GM19351 (cell line): Measurements from ENCODE around the gene ZC3H8.
"Not testable (repeated sequence)": the region's sequence is repeated elsewhere in the genome, so short reads cannot be mapped to it uniquely, and the experiment has no call there.

Source experiments
- ATAC-seq: cut with Tn5 transposase; IDR thresholded peaks from one replicate; pipeline ENCODE4 v1.9.1; 2021; ENCODE audit warnings: mild to moderate bottlenecking, moderate library complexity; ENCODE audit not compliant: unreplicated experiment

ZC3H8 gene

GRCh38 chr2:112254466-112255240 lies at the start of gene ZC3H8:
TSS of gene ZC3H8 (minus strand) at chr2:112255042. CDS start at chr2:112254981, 61 bp downstream.
- ATAC-seq = peak; percentile 87

- no peak for ATAC-seq
Observed at GRCh38 chr2:112304298-112304941, 49.6 kb upstream of the ZC3H8 start.

GRCh38 chr2:112301973-112302372 lies 47.1 kb upstream of the ZC3H8 start:
- ATAC-seq = no peak

GRCh38 chr2:112301171-112301584 lies 46.3 kb upstream of the ZC3H8 start:
- ATAC-seq = no peak

GRCh38 chr2:112296407-112296806 lies 41.6 kb upstream of the ZC3H8 start:
- no peak for ATAC-seq

GRCh38 chr2:112295407-112296078 lies 40.7 kb upstream of the ZC3H8 start:
- ATAC-seq = no peak

- no peak for ATAC-seq
Observed at GRCh38 chr2:112293636-112294401, 39.0 kb upstream of the ZC3H8 start.

- ATAC-seq = no peak
Observed at GRCh38 chr2:112290648-112291047, 35.8 kb upstream of the ZC3H8 start.

- ATAC-seq = no peak
Observed at GRCh38 chr2:112290088-112290487, 35.2 kb upstream of the ZC3H8 start.

GRCh38 chr2:112283535-112283934 lies 28.7 kb upstream of the ZC3H8 start:
- ATAC-seq = not testable (repeated sequence)

- ATAC-seq = not testable (repeated sequence)
Observed at GRCh38 chr2:112282066-112282465, 27.2 kb upstream of the ZC3H8 start.

- no peak for ATAC-seq
Observed at GRCh38 chr2:112277596-112278220, 22.9 kb upstream of the ZC3H8 start.

- no peak for ATAC-seq
Observed at GRCh38 chr2:112276954-112277353, 22.1 kb upstream of the ZC3H8 start.

GRCh38 chr2:112275887-112276773 lies 21.3 kb upstream of the ZC3H8 start:
- ATAC-seq = peak; percentile 46

- peak; percentile 96 for ATAC-seq
Observed at GRCh38 chr2:112275311-112275886, 20.6 kb upstream of the ZC3H8 start, which contains the start of gene ZC3H6. TSS of gene ZC3H6 (plus strand) at chr2:112275597. CDS start at chr2:112275995, 398 bp downstream.

GRCh38 chr2:112273349-112273748 lies 18.5 kb upstream of the ZC3H8 start:
- ATAC-seq = no peak

- ATAC-seq = no peak
Observed at GRCh38 chr2:112272669-112273068, 17.8 kb upstream of the ZC3H8 start.

- no peak for ATAC-seq
Observed at GRCh38 chr2:112268547-112268946, 13.7 kb upstream of the ZC3H8 start.

- ATAC-seq = no peak
Observed at GRCh38 chr2:112262876-112263275, 8.0 kb upstream of the ZC3H8 start.
